Activated CD8-positive, alpha-beta memory T cell treated with anti-CD3 and anti-CD28 coated beads, Interleukin-2, amount 50 U/mL, for 4 hours (primary cell): ENCODE data around the gene IL11RA.

Experiments
- DNase-seq: peaks from one replicate; pipeline ENCODE4 v3.0.0-alpha.2; 2020

IL11RA gene

DNA sequence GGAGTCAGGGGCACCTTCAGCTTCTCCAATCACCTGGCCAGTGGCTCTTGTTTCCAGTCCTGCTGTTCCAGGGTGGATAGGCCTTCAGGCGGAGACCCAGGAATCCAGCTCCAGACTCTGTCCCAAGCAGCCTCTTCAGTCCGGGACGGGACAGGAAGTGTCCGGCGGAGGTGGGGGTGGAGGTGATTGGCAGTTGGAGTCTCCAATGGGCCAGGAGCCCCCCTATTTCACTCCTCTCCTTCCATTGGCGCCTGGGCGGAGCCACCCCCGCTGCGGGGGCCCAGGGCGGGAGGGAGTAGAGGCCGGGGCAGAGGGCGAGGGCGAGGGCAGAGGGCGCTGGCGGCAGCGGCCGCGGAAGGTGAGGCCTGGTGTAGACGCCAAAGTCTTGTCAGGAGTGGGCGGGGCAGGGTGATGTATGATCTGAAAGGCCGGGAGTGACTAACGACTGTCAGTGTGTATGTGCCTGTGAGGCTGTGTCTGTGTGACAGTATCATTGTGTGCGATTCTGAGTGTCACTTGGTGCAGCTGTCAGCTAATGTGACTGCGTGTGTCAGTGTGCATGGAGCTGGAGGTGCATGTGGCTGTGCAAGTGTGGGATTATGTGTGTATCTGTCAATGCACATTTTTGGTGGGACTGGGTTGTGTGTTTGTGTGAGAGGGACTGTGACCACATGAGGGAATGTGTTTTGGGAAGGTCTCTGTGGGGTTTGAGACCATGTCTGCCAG lies at the start of gene IL11RA:
Gene IL11RA (plus strand): TSS at position 310 of the 726 bp plus-strand sequence. CDS start 3,033 bp downstream, outside the sequence.
- DNase-seq: peak; percentile 53

DNA sequence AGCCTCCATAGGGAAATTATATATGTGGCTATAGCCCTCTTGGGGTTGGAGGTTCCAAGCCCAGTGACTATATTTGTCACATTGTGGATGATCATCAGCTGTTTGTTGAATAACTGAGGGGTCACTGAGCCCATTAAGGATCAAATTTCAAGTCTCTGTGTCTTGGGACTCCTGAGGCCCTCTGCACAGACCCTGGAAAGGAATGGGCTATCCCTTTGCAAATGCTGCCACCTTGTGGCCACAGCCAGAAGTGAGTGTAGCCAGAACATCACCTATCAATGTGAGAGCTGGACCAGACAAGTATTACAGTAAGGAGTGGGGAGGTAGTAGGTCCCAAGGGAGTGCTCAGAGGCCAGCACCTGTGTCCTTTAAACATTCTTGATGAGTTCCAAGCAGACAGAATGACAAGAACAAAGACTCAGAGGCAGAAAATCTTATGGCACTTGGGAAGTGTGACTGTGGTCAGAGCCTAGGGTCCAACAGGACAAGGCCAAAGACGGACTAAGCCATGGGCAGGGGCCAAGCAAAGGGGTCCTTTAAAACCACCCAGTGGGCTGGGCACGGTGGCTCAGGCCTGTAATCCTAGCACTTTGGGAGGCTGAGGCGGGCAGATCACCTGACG lies 48.3 kb upstream of the IL11RA start:
- peak; percentile 84 for DNase-seq

DNA sequence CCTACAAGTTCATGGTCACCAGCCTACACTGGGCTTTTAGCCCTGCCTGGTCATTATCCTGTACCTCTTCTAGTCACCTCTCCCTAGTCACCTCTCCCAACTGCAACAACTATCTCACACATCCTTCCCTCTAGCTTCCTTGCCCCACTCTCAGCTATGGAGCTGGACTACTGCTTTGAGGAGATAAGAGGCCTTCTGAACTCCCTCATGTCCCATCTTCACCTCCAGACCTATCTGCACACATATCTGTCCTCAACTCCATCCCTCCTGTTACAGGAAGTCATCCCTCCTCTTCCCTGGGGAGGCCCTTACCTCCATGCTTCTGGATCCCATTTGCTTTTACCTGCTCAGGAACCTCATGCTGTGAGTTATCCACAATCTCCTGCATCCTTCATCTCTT lies 45.8 kb upstream of the IL11RA start:
- DNase-seq: no peak

DNA sequence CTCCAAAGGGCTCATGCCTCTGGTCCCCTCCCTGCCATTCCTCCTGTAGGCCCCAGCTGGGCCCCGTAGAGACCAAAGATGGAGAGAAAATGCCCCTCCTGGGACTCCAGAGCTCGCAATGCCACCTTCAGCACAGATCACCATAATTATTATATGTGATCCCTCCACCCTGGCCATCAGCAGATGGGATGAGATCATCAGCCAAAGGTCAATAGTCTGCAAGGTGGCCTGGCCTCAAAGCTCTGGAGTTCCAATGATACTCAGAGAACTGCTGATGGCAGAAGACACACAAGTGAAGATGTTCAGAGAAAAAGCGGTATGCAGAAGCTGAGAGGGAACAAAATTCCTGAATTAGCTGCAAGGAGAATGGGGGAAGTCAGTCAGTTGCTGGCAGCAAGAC lies 45.1 kb upstream of the IL11RA start:
- no peak for DNase-seq

DNA sequence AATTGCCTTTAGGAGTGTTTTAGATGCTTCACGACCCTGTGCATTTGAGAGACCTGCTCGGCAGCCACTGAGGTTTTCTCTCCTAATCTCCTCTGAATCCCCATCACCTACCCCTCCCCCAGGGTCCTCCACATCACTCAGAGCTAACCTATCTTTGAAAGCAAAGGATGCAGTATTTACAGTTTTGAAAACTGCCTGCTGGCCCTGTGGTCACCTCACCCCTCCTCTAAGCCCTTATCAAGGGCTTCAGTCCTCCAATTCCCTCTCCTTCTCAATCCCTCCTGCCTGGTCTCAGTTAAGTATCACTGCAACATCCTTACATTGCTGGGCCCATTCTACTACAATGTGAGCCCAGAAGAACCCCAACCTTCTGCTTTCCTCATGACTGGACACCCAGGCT lies 44.7 kb upstream of the IL11RA start:
- DNase-seq: no peak

DNA sequence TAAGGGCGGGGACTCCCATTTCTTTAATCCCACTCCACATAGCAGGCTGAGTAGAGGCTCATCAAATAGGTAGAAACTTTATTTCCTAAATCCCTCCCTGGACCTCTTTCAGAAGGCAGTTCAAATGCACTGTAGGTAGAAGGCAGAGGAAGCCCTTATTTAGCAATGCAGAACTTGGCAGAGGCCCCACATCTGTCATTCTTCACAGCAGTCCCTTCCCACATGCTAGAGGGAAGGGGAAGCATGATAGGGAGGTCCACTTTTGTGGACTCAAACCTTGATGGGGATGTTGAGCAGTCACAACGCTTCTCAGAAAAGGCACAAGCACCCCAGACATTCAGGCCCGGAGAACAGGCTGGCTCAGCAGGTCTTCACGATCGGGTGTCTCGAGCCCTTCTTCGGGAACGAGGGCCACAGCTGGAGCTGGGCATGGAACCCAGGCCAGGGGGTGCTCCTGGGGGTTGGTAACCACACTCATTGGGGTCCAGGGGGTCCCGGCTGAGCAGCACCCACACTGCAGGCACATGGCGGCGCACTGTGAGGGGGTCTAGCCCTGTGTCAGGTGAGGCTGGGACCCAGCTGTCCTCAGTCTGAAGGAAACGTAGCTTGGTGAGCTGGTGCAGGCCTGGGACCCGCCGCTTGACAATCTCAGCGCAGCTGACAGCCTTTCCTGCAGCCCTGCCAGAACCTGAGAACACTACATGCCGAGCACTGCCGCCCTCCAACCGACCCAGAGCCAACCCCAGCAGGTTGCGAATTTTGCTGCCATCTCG lies 41.4 kb upstream of the IL11RA start:
- no peak for DNase-seq

DNA sequence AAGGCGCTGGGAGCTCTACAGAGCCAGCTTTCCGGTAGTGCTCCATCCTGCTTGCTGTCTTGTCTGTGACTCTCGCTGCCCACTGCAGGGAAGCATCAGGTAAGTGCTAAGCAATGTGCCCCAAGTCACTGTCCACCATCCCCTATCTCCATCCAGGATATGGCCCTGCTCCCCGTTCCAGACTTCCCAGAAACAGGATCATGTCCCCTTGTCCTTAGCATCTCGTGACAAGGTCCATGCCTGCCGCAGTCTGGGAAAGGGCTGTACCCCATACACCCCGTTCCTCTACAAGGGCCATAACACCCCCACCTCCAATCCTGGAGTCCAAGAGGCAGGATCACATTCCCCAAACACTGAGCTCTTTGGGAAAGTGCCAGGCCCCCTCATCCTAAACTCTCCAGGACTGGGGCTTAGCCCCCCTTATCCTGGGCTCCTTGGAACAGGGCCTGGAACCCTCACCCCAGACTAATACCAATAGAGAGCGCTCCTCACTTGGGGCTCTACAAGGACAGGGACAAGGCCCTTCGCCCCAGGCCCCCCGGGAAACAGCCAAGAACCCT lies 40.7 kb upstream of the IL11RA start:
- no peak for DNase-seq

DNA sequence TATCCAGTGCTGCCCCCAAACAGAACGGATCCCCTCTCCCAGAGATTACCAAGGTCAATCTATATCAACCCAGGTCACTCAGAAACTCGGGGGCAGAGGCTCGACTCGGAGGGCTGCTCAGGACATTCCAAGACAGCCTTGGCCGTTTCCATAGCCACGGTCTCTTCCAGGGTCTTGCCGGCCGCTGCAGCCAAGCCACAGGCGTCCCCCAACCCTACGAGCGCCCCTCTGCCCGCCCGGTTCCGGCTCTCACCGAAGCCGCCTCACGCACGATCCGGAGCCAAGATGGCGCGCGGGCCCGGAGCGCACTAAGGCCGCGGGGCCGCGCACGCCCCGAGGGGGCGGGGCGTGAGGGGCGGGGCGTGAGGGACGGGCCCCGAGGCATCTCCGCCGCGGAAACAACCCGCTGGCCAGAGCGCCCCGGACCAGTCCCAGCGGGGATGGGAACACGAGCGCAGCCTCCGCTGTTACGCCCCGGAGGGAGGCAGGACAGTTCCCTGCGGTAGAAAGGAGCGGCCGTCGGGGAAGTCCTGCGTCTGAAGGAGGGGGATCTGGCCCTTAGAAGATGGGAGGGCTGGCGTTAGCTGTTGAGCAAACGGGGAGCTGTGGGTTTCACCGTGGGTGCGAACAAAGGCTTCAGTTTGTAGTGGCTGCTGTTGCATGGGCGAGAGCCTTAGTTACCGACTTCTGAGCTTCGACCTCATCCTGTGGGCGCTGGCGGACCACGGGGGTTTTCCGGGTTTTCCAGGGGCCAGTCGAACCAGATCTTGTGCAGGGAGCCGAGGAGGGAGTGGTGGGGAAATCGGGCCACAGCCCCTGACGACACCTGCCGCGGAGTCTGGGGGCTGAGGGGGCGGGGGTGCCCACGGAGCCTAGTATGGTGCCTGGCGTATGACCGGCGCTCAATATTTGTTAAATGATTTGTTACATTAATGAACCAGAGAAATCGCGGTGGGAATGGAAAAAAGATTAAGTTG lies 39.9 kb upstream of the IL11RA start, which contains the start of gene RPP25L:
Gene RPP25L (minus strand): TSS at position 287 of the 977 bp plus-strand sequence. CDS start 801 bp downstream, outside the sequence.
- peak; percentile 83 for DNase-seq

DNA sequence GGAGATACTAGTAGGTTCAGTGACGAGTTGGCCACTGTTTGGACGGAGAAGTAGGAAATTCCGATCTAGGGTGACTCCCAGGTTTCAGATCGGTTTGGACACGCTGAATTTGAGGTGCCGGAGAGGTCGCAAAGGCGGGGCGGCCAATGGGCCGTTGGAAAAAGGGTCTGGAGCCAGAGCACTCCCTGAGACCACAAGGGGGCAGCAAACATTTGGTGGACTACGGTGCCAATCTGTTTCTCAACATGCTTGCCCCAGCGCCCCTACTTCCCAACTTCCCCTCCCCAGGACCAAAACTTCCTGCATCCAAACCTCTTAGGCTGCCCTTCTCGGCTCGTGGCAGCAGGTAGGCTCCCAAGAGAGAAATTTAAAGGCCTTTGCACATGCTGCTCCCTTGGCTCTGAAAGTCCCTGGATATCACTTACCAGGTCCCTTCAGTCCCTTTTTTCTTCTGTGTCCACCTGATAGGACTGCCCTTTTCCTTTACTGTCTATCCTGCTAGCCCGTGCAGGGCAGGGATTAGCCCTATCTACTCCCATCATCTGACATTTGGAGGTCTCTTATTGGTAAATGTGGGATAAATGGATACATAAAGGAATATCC lies 39.1 kb upstream of the IL11RA start:
- DNase-seq: peak; percentile 65

DNA sequence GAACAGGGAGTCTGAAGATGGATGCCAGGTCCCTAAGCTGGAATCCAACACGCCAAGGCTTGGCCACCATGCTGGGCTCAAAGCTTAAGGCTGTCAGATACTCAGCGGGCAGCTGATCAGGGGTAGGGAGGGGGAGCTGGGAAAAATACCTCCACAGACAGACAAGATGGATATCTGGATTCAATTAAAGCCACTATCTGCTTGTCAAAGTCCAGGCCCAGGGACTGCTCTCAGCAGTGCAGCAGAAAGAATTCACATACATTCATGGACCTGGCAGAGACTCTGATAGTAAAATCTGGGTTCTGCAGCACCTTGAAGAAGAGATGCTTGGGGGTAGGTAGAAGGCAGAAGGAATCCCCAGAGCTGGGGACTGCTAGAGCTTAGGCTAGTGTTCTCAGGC lies 36.9 kb upstream of the IL11RA start:
- DNase-seq: no peak

DNA sequence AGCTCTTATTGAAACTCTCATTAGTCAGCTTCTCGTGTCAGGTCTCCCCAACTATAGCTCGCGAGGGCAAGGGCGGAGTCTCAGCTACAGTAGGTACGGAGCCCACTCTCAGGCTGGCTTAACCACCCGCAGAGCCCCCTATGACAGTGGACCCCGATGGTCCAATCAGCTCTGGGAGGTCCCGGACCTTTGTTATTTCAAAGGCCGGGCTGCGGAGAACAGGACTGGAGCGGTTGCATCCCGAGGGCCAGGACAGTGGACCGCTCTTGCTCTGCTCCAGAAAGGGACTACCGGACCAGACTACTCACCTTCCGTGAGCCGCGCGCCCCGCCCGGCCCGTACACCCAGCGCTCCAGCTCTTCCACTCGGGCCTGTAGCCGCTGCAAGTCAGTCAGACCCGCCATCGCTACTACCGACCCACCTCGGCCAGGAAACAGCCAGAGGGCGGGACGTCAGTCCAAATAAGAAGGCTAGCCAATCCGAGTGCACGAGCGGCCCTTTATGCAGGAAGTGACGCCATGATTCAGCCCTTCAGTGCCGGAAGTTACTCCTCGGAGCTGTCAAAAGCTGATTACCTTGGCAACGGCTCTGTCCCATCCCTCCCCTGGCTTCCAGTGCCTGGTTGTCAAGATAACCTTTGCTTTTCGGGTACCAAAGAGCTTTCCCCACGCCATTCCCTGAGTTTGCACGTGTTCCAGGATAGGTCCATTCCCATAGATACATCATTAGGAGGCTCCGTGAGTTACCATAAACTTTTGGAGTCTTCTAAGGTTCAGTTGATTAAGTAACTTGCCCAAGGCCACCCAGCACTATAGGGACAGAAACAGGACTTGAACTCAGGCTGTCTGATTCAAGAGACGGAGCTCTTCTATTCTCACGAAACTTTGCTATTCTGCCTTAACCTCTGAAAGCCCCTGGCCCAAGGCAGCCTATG lies 31.7 kb upstream of the IL11RA start, which contains the start of gene DCTN3:
Gene DCTN3 (minus strand): TSS at position 435 of the 934 bp plus-strand sequence. CDS start 31 bp downstream, at position 404.
- peak; percentile 86 for DNase-seq

DNA sequence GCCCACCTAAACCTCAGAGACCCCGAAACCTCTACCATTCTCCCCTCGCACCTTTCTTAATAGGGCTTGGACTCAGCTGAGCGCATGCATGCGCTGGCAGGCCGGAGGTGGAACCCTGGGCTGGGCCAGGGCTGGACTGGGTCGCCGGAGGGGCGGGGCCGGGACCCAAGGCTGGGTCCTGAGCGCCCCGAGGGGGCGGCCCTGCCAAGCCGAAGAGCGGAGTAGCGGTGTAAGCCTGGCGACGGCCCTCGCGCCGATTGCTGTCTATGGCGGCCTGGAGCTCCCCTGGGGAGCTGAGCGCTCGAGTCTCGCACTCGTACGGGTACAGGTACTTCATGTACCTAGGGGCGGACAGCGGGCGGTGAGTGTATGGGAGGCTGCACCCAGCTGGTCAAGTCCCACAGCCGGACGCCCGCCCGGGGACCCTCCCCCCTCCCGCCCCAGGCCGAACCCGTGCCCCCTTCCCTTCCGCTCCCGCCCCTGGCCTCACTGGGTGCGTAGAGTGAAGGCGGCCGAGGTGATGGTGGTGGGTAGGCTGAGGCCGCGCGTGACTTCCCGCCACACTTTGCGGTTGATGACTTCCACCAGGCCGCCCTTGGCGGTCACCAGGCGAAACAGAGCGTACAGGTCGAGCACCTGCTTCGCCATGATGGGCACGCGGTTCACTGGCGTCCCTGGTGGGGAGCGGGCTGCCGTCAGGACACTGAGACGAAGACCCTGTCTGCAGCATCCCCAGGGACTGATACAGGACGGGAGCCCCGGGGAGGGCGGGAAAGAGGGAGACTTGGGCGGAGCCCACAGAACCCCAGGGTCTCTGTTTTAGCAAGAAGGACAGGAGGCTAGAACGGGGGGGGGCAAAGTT lies 28.4 kb upstream of the IL11RA start:
- DNase-seq: no peak

DNA sequence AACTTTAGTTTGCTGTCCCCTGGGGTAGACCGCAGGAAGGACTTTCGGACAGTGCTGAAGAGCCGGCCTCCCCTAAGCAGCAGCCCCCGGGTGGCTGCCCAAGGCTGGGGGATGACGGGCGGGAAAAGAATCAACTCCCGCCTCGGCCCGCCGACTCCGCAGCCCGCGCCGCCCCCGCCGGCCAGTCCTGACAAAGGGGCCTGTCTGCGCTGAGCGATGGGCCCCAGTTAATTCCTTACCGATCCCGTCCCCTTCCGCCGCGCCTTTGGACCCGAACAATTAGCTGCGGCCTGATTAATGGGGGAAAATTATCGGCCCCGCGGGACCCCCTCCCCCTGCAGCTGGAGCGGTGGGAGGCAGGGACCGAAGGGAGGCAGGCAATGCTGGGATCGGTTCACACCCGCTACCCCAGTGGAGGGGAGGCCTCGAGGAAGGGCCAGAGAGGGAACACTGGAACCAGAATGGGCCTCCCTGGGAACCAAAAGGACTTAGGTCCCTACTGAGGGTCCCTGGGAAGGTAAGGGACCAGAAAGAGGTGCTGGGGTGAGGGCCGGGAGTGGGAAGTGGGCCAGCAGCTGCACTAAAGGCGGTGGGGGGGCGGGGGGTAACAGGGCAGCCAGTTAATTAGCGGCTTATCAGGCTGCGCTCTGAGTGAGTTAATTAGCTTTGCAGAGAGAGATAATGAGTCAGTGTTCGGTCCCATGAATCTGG lies 27.4 kb upstream of the IL11RA start:
- no peak for DNase-seq

DNA sequence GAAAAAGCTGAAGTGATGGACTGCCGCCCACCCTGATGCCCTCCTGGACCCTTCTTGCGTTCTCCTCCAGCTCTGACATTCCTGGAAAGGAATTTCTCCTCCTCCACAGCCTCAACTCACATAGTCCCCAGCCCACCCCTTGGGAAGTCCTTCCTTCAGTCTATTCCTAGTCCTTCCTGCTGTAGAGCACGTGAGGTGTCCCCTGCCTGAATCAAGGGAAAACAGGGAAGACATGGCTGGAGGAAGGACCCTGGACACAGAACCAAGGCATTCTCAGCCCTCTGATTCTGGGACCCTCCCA lies 26.8 kb upstream of the IL11RA start:
- DNase-seq: no peak

DNA sequence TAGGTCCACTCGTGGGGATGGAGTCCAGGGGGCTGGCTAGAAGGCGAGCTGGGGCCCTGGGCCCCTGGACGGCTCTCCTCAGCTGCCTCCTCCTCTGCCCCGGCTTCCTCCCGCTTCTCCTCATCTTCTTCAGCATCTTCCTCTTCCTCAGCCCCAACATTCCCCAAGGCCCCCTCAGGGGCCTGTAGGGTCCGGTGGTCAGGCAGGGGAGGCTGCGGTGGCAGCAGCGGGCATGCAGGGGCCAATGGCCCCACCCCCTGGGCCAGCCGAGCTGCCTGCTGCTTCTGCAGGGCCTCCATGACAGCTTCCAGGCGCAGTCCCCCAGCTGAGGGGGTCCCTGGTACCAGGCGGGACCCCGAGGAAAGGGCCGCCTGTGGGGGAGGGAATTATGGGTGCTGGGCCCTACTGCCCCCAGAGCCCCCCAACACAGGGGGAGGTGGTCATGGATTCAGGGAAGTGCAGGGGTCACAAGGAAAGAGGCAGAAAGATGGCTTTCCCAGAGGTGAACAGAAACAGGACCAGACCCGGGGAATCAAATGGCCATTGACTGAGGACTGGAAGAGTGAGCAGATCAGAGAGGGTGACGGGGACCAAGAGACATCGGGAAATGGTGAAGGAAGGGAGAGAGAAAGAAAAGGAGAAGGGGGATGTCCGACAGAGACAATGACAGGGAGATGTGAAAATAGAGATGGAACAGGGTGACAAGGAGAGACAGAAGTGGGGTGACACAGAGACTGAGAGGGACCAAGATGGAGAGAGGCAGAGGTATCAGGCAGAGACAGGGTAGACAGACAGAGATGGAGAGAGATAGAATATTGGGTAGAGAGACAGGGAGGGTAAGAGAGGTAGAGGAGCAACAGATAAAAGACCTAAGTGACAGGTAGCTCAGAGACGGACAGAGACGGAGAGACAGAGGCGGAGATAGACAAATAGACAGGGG lies 24.0 kb upstream of the IL11RA start:
- DNase-seq: no peak

DNA sequence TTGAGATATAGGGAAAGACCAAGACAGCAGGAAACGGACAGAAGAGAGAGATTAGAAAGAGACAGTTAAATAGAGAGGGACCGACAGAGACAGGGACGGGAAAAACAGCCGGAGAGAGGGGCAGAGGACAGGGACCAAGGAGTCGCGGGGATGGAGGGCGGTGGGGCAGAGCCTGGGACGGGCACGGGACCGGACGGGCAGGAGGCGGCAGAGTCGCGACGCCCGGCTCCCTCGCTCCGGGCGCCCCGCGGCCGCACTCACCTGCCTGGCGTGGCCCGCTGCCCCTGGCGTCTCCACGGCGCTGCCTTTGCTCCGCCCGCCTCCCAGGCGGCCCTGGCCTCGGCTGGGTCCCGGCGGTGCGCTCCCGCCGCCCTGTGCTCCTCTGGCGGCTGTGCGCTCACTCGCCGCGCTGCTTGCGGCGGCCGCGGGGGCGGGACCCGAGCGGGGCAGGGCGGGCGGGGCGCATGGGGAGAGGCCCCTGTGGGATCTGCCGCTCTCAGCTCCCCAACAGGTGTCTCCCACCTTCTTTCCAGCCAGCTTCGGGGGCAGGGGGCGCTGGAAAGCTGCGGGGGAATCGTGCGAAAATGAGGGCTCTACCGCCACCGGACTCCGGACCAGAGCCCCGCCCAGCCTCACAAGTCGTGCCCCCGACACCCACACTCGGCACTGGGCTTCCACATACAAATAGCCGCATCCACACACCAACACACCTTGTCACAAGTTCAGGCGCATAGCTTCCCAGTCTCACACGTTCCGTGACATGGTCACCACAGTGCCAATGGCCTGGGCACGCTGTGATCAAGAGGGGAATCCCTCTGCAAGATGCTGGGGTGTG lies 23.1 kb upstream of the IL11RA start, which contains the start of gene ARID3C:
Gene ARID3C (minus strand): TSS at position 411 of the 835 bp plus-strand sequence. CDS start 1,052 bp downstream, outside the sequence.
- peak; percentile 56 for DNase-seq

DNA sequence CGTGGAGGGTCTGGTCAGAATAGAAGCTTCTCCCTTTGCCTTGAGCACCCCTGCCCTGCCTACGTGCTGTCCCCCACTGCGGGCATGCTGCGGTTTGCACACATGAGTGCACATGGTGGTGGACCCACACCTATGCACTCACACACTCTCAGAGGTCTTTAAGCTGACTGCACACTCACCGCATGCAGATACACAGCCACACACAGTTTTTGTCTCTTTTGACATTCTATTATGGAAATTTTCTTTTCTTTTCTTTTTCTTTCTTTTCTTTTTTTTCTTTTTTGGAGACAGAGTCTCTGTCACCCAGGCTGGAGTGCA lies 22.5 kb upstream of the IL11RA start:
- DNase-seq: no peak
